DOHH2 (cell line): ENCODE data around the gene DDX43.

ENCODE experiments used
- CTCF ChIP-seq: fragments of 200-600 bp; sonication (generic); IDR thresholded peaks from one replicate; pipeline ENCODE4 v1.5.1; 2014; ENCODE audit warnings: antibody characterized with exemption, mild to moderate bottlenecking, low read depth, low read length; ENCODE audit not compliant: poor library complexity, severe bottlenecking
- EZH2phosphoT487 ChIP-seq: fragments of 200-600 bp; sonication (generic); IDR thresholded peaks from 2 replicates; pipeline ENCODE4 v1.6.1; 2017; ENCODE audit warnings: borderline replicate concordance, mild to moderate bottlenecking, antibody characterized with exemption, low read length, moderate library complexity, mixed read lengths

GRCh38 chr6:73382462-73383113 lies 12.0 kb upstream of the DDX43 start:
- no peak for TF ChIP-seq CTCF
- no peak for TF ChIP-seq EZH2phosphoT487
